Pulmonary artery endothelial cell (primary cell): ENCODE results near the gene CEP120. TPM values are rescaled to one million over a fixed set of nuclear protein-coding genes. Genes with fewer than 3 reads are reported as not detected.
"Not testable (repeated sequence)": the region's sequence is repeated elsewhere in the genome, so short reads cannot be mapped to it uniquely, and the experiment has no call there.

Experiments used
- DNase-seq: peaks from one replicate; pipeline ENCODE4 v3.0.0-alpha.2; 2011; ENCODE audit warnings: low read depth, low spot score
- total RNA-seq: library from RNA; depleted of rRNA; stranded (reverse); fragments of >200 nt; gene quantifications from 2 replicates; pipeline ENCODE4 v1.2.3, GENCODE V29; 2014

CEP120 gene
- total RNA-seq, 1 donor from 2014 or later: 14.2 TPM

DNA sequence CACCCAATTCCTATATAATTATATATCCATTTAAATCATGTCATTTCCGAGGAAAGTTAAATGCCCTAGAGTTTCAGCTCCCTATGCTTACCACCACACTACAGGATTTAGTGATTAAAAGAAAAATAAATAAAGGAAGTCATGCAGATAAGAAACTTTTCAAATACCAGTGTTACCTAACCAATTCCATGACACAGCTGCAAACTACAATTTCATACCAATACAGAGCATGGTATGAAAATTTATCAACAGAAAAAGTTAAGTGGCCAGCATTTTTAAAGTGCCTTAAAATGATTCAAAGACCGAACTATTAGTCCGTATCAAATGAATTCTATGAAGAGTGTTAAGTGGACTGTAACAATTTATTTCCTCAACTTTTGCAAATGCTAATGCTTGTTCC lies 35.9 kb downstream of the CEP120 start:
- DNase-seq: no peak

DNA sequence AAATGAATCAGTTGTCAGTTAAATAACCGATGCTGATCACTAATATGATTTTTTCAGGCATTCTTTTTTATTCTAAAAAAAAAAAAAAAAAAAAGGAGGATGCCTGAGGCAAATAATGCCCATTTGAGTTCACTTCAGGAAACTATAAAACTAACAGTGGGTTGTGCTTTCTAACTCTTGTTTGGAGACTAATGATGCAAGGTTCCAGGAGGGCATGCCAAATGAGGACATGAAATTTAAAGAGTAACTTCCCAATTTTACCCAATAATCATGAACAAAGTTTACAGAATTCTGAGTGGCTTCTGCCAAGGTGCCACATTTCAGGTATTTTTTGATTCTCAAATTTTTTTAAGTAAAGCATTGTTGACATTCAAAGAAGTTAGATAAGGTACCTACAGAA lies 41.0 kb downstream of the CEP120 start:
- no peak for DNase-seq

DNA sequence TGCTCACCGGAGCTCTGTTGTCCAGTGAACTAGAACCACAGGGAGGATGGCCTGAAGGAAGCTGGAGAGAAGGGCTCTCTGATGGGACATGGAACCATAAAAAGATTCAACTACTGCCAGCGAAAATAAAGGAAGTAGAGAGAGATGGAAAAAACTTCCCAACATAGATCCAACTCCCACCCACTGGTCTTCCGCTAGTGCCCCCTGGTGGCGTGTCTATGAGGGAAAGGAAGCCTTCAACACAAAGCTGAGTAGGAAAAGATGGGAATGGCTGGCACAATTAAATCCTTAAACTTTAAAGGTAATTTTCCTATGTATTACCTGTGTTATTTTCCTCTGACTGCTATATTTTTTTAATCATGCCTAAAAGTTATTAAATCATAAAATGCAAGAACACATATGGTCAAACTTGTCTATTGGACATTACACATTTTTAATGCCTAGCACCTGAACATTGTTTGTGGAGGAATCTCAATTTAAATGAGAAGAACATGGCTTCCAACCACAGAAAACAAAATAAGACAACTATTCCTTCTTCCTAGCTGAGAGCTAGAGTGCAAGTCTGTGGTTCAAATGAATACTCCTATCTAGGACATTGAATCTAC lies 51.5 kb downstream of the CEP120 start:
- no peak for DNase-seq

DNA sequence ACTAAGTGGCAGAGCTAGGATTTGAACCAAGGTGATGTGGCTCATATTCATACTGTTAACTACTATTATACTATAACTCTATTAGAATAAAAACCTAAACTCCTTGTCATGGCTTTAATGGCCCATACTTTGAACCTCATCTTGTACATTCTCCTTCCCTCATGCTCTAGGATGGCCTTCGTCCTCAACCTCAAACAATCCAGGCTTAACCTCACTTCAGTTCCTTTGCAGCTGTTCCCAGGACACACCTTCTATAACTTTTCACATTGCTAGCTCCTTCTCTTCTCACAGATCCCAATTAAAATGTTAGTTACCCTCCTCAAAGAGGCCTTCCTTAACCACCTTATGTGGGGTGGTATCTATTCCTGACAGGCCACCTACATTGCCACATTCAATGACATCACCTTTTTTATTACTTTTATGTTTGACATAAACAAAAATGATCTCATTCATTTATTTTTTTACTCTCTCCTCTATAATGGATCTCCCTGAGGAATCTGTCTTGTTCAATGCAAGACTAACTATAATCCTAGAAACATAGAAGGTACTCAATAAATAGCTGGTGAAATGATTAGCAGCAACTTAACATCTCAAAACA lies 53.7 kb downstream of the CEP120 start:
- DNase-seq: no peak

DNA sequence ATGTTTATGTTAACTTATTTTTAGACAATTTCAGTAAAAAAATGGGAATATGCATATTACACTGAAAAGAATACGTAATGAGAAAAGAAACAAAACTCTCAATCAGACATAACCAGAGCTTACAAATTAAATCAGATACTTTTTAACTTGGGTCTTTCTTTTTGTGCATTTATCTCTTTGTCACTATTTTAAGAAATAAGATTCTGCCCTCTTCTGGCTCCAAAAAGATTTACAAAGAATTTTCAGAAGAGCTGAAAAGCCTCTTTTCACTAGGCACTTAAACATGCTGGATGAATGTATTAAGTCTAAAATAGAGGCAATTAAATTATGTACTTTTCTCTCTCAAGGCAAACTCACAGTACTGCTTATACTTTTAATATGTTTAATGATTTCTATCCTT lies 55.5 kb downstream of the CEP120 start:
- DNase-seq: no peak

DNA sequence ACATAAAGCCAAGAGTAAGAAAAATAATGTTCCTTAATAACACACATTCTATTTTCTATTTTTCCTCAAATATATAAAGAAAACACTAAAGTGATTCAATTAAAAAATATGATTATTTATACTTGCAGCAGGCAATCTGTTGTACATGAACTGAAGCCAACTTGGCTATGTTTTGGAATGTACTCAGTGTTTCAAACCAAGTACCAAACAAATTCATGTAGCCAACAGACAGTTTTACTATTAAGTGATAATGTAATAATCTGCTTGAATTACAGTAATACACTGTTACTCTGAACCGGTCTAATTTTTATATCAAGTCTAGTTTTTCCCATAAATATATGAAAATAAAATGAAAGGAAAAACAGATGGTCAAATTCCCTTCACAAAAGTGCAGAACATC lies 58.0 kb downstream of the CEP120 start:
- DNase-seq: no peak

DNA sequence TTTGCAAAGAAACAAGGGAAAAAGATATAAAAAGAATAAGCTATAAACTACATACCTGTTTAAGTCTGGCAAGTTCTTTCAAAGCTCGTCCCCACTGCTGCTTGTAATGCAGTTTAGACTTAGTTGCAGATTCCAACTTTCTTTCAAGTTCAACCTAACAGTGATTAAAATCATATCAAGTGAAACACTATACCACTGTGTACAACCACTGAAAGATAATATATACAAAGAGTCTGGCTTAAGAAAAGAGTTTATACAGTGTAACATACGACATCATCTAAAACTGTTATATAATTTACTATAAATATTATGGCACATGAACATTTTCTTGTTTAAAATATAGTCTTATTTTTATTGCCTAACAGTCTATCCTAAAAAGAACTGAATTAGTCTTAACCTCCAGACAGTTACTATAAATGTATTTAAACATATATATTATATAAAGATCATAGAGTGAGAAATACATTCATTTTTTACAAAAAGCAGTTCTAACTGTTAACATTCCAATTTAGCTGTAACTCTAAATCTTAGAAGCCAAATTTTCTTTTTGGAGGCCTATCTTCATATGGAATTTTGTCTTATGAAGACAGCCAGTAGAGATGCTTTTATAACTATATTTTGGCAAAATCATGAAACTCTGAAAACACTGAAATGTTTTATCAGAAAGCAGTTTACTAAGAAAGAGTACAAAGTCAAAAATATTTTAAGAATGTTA lies 58.6 kb downstream of the CEP120 start:
- DNase-seq: no peak

DNA sequence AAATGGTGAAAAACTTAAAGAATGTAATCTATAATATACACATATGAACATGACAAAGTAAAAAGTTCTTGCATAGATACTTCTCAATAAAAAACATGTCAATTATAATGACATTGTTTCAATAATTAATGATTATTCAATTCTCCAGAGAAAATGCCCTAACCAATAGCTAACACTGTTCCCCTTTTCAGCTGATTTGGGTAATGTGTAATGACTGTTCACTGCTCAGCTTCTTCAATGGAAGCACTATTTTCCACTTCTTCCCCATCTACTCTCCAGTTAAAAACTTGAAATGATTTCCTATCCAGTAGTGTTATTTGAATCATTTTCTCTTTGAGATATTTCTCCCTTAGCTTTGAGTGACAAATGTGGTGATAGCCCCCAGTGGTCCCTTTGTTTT lies 62.3 kb downstream of the CEP120 start:
- no peak for DNase-seq

DNA sequence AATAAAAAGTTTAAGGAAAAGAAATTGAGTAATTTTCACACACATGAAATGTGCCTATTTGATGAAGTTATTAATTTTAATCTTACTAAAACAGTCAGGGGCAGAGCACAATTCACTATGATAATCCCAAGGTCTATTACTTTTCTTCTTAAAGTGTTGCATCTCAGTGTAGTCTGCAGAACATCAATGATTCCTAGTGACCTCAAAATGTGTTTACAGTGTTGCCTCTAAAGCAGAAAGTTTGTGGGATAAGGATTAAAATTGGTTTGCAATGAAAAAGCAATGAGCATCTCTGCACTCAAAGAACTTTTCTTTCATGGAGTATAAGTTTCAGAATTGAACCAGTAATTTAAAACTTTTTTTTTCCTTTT lies 63.0 kb downstream of the CEP120 start:
- DNase-seq: no peak

DNA sequence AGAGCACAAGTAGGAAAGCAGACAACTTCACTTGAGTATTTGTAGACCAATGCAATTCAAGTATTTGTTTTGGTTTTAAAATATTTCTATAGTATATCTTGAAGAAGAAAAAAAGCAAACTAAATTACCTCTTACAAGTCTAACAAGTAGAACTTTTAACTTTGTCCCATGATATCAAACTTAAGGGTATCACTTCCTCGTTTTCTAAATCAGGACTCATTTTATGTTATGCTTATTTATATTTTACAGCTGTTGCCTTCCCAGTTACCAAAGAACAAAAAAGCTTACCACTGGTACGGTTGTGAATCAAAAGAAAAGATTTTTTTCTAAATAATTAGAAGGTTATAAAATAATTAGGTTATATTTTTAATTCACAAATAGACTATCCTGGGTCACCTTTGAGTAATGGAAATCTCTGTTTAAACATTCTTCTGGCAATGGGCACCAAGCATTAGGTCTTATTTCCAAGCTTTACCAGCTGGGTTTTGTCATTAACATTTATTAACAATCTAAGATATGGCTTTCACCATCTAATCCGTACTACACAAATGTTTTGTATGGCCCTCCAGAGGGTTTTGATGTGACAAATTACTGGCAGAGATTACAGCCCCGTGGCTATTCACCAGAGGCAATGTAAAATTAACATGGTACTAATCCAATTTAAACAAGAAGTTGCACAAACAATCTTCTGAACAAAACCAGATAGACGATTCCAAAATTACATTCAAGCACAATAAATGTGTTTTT lies 63.6 kb downstream of the CEP120 start:
- DNase-seq: no peak

DNA sequence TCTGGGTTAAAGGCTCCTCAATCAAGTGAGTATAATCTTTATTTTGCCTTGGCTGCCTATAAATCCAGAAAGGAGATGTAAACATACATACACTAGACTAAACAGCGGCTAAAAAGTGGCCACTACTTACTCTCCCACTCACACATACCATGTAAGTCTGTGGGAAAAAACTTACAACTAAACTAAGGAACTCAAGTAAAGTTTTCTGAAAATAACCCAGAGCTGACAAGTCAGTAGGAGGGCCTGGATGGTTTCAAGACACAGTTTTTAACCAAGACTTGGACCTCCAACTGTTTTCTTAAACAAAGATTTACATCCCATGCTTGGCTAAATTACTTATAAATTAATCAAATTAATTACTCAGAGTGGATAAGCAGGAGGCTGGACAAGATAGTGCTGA lies 64.5 kb downstream of the CEP120 start:
- no peak for DNase-seq

DNA sequence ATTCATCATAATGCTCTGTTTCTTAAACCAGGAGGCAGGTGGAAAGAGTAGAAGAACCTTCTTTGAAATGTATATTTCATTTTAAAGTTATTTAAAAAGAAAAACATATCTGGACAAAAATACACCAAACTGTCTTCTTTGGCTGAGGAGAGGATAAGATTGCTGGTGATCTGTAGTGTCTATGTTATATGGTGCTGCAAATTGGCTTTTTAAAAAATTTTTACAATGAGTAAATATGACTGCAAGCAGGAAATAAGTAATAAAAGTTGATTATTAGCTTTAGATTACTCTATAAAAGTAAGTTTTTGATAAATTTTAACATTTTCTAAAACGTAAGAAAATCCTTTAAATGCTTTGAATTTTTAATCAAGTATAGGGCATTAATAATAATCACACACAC lies 64.9 kb downstream of the CEP120 start:
- no peak for DNase-seq

DNA sequence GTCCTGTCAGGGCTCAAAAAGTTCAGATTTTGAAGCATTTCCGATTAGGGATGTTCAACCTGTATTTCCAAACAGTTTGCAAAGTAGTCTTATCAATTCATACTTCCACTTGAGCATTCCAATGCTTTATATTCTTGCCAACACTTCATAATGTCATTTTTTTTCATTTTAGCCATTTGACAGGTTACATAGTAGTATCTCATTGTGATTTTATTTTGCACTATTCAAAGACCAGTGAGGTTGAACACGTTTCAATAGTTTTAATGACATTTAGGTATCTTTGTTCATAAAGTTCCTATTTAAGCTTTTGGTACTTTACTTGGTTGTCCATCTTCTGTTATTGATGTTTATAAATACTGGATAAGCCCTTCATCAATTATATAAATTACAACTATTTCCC lies 71.4 kb downstream of the CEP120 start:
- DNase-seq: no peak

DNA sequence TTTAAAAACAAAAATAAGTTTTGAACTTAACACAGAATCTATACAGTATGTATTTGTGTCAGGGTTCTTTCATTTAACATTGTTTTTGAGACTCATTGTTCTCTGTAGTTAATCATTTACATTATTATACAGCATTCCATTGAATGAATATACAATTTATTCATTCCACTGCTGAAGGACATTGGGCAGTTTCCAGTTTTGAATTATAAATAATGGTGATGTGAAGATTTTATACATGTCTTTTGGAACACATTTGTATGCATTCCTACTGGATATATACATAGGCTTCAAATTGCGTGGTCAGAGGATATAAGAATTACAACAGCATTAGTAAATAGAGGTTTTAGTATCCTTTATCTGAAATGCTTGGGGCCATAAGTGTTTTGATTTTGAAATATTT lies 72.0 kb downstream of the CEP120 start:
- no peak for DNase-seq

DNA sequence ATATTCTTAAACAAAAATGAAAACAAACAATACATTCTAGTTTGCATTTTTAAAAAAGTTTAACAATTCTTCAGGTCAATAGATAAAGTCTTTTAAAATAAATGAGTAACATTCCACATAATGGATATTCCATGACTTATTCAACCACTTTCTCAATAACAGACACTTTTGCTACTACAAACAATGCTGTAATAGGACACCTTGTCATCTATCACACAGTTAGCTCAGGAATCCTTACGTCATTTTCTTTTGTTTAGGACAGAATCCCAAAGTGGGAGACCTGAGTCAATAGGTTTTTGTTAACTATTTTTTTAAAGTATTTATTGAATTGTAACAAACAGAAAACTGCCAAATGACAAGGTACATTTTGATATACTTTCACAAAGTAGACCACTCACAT lies 72.5 kb downstream of the CEP120 start:
- no peak for DNase-seq

DNA sequence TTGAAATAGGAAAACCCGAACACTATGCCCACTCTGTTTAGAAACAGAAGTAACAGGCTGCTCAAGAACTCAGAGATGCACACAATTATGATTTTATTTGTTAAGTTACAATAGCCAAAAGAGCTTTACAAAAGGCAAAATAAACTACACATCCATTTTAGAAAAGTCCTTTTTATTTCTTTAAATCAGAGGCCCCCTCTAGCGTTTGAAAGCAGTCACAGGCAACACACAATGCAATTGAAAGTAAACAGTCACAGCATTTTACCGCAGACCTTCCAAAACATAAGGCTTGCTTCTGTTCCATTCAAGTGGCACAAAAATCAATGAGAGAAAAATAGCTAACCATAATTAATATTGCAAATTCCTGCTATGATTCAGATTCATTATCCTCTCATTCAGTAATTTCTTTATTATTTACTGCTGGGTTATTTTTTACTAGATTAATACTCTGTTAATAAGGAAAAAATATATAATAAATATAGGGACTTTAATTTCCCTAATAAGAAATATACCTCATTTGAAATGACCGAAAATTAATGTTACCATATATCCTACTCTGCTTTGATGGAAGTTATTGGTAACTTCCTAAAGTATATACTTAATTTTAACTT lies 78.3 kb downstream of the CEP120 start:
- no peak for DNase-seq

DNA sequence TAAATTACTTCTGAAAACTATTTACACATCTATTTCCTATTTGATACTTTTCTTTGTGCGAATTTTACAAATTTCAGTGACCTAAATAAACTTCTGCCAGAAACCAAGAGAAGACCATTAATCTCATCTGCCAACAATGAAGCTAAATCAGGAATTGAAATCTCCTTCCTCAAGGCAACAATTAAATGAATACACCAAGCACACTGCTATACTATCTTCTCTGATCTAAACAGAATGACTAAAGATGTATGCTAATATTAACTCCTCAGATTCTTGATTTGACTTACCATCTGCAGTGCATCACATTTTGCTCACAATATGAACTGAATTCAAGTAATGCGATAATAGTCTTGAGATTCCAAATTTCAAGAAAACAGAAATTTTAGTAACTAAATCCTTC lies 82.3 kb downstream of the CEP120 start:
- DNase-seq: no peak

DNA sequence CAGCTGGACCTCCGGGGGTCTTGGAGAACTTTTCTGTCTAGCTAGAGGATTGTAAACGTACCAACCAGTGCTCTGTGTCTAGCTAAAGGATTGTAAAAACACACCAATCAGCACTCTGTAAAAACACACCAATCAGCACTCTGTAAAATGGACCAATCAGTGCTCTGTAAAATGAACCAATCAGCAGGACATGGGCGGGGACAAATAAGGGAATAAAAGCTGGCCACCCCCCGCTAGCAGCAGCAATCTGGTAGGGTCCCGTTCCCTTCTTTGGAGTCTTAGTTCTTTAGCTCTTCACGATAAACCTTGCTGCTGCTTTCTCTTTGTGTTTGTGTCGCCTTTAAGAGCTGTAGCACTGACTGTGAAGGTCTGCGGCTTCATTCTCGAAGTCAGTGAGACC lies 114.8 kb downstream of the CEP120 start:
- not testable (repeated sequence) for DNase-seq

DNA sequence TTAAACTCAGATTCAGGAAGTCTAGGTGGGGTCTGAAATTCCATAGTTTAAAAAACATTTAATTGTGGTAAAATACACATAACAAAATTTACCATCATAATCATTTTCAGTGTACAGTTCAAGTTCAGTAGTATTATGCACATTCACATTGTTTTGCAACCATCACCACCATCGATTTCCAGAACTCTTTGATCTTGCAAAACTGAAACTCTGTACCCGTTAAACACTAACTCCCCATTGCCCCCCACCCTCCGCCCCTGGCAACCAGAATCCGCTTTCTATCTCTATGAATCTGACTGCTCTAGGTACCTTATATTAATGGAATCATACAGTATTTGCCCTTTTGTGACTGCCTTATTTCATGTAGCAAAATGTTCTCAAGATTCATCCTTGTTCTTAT lies 117.5 kb downstream of the CEP120 start:
- no peak for DNase-seq

DNA sequence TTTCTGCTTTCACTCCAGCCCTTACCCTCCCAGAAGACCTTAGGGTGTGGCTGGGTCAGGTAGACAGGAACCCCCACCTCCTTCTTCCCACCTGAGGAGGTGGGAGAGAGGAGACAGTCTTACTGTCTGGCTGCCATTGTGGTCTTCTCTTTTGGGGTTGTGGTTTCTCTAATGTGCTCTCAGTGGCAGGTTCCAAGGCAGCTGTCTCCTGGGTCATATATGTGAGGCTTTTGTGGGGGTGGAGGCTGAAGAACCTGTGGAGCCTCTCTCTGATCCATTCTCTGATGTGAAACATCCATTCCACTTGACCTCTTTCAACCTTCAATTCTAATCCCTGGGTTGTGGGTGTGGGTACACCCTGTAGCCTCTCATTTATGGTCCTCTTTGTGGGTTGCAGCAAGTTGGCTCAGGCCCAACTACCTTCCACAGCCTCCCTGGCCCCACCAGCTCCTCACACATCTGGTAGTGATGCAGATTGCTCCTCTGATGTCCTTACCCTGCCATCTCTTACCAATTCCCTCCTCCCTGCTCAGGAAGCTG lies 118.4 kb downstream of the CEP120 start:
- DNase-seq: no peak

DNA sequence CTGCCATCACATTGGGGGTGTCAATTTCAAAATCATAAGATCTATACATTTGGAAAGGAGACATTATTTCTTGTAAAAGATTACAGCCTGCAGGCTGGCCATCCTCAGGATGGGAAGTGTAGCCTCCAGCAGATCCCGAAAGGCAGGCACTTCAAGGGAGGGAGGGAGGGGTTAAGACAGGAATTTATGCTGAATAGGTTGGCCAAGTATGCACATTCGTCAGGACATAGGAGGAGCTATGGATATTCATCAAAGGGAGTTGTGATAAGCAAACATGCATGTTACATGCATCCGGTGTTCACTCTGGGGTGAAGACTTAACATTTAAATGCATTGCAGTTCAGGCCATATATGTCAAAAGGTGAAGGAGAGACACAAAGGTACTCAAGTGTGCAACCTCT lies 119.4 kb downstream of the CEP120 start:
- DNase-seq: no peak

DNA sequence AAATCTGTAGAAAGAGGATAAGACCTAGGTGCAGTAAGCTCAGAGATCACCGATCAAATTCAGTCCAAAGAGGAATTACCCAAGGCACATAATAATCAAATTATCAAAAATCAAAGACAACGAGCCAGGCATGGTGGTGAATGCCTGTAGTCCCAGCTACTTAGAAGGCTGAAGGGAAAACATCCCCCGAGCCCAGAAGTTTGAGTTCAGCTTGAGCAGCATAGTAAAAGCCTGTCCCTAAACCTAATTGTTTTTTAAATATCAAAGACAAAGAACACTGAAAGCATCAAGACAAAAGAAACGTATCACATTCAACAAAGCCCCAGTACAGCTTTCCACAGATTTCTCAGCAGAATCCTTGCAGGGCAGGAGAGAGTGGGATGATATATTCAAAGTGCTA lies 122.9 kb downstream of the CEP120 start:
- no peak for DNase-seq
